Upper lobe of left lung (tissue), 6 donors: ENCODE measurements around the gene RALGDS. TPM values are rescaled to one million over a fixed set of nuclear protein-coding genes. Genes with fewer than 3 reads are reported as not detected.

Experiments
- ATAC-seq, 2 donors: fragments of 200-7000 bp; cut with Tn5 transposase; one replicate each; pipeline ENCODE4 v1.9.1; 2022; ENCODE audit warnings: mild to moderate bottlenecking in 2 of 2, moderate library complexity in 2 of 2; ENCODE audit not compliant: low FRiP score in 2 of 2
- DNase-seq, 2 donors: peaks; one replicate each; pipeline ENCODE4 v3.0.0-alpha.2; 2019 to 2020
- H3K27ac ChIP-seq, 4 donors: fragments of 200-600 bp; sonication (generic); one replicate each; pipeline ENCODE4 v1.5.1; 2016 to 2019
- H3K27me3 ChIP-seq, 4 donors: fragments of 200-600 bp; sonication (generic); one replicate each; pipeline ENCODE4 v1.5.1; 2017 to 2019
- H3K36me3 ChIP-seq, 4 donors: fragments of 200-600 bp; sonication (generic); one replicate each; pipeline ENCODE4 v1.5.1; 2016 to 2019
- H3K4me1 ChIP-seq, 4 donors: fragments of 200-600 bp; sonication (generic); one replicate each; pipeline ENCODE4 v1.5.1; 2018 to 2019
- H3K4me3 ChIP-seq, 4 donors: fragments of 200-600 bp; sonication (generic); one replicate each; pipeline ENCODE4 v1.5.1; 2017 to 2019; ENCODE audit warnings: mild to moderate bottlenecking in 2 of 4, moderate library complexity in 1 of 4
- H3K9me3 ChIP-seq, 4 donors: fragments of 200-600 bp; sonication (generic); one replicate each; pipeline ENCODE4 v1.5.1; 2018 to 2019
- CTCF ChIP-seq, 6 experiments: fragments of 450-650 bp in 4 of 6; fragments of 200-600 bp in 2 of 6; sonication (generic) in 2 of 6; IDR thresholded peaks; one replicate each; pipeline ENCODE4 v1.5.1; 2016 to 2019; ENCODE audit warnings: antibody characterized with exemption in 6 of 6
- EP300 ChIP-seq, 4 donors: sonication (generic); formaldehyde crosslinking; IDR thresholded peaks; one replicate each; pipeline ENCODE4 v1.5.1; 2017; ENCODE audit warnings: antibody characterized with exemption in 4 of 4, control low read depth in 2 of 4
- POLR2A ChIP-seq, 4 donors: fragments of 450-650 bp; IDR thresholded peaks; one replicate each; pipeline ENCODE4 v1.5.1; 2016 to 2017; ENCODE audit warnings: antibody characterized with exemption in 4 of 4, mild to moderate bottlenecking in 2 of 4
- POLR2AphosphoS5 ChIP-seq, 2 donors: sonication (generic); formaldehyde crosslinking; IDR thresholded peaks; one replicate each; pipeline ENCODE4 v1.5.1; 2017; ENCODE audit warnings: antibody characterized with exemption in 2 of 2
- WGBS, 2 donors: methylation state at CpG; one replicate each; pipeline ENCODE4 v1.1.5; 2017 to 2018; 5-methylcytosine and 5-hydroxymethylcytosine counted together
- total RNA-seq, 6 donors: library from RNA; depleted of rRNA in 4 of 6; stranded (reverse); fragments of >200 nt in 4 of 6; gene quantifications; one replicate each; pipeline versions ENCODE4 v1.1.0 to v1.2.1, GENCODE V29; 2016 to 2021
- donor health status: DM: no; HTN: no; CAD: no; lungs with moderate emphysema.
- donor health status: DM: no; HTN: yes; CAD: no; lungs with severe emphysema.

The RALGDS gene
- total RNA-seq, 6 donors from 2014 or later: 57.1 to 117 (median 88.9) TPM

- H3K4me3 ChIP-seq: no peak overlapping the region
- 93 to 95% methylated on average over 17 to 21 of the region's 24 CpGs for WGBS, 2 donors
- peaks cover 0 to 2% (median 0%) of the 10 kb centered on the region in 4 donors for H3K4me1 ChIP-seq
- ATAC-seq: no peak
- H3K36me3 ChIP-seq: peaks cover 15 to 91% (median 78%) of the 10 kb centered on the region in 4 donors
- no peak for TF ChIP-seq CTCF (IDR thresholded peaks at IDR 0.05)
- no peak for TF ChIP-seq POLR2A (IDR thresholded peaks at IDR 0.05)
- no peak for TF ChIP-seq POLR2AphosphoS5 (IDR thresholded peaks at IDR 0.05)
- no peak for TF ChIP-seq EP300 (IDR thresholded peaks at IDR 0.05)
- DNase-seq: no peak
- no peak overlapping the region for H3K27ac ChIP-seq
- H3K27me3 ChIP-seq: no peaks in the 10 kb centered on the region
- H3K9me3 ChIP-seq: no peaks in the 10 kb centered on the region
These were observed 66.7 kb downstream of the RALGDS start for GRCh38 chr9:133054194-133054890.

GRCh38 chr9:133051966-133052539 lies 69.0 kb downstream of the RALGDS start:
- DNase-seq (no peak), ATAC-seq (no peak)
- Histone ChIP-seq H3K27me3 (no peaks in the 10 kb centered on the region), H3K27ac (no peak overlapping the region), H3K36me3 (peaks cover 15 to 99% (median 81%) of the 10 kb centered on the region in 4 donors), H3K4me3 (no peak overlapping the region), H3K4me1 (no peaks in the 10 kb centered on the region), H3K9me3 (no peaks in the 10 kb centered on the region)
- TF ChIP-seq POLR2AphosphoS5 (IDR thresholded peaks at IDR 0.05) (no peak), CTCF (IDR thresholded peaks at IDR 0.05) (no peak), EP300 (IDR thresholded peaks at IDR 0.05) (no peak), POLR2A (IDR thresholded peaks at IDR 0.05) (no peak)
- 84 to 93% methylated on average over 8 to 9 of the region's 9 CpGs for whole genome bisulfite sequencing, 2 donors

- H3K36me3 ChIP-seq: peaks cover 15 to 99% (median 82%) of the 10 kb centered on the region in 4 donors
- H3K27me3 ChIP-seq: no peaks in the 10 kb centered on the region
- H3K9me3 ChIP-seq: no peaks in the 10 kb centered on the region
- DNase-seq: no peak
- H3K4me3 ChIP-seq: no peak overlapping the region
- ATAC-seq: no peak
- TF ChIP-seq CTCF (IDR thresholded peaks at IDR 0.05) (no peak), POLR2A (IDR thresholded peaks at IDR 0.05) (no peak), POLR2AphosphoS5 (IDR thresholded peaks at IDR 0.05) (no peak), EP300 (IDR thresholded peaks at IDR 0.05) (no peak)
- no peaks in the 10 kb centered on the region for H3K4me1 ChIP-seq
- 95 to 99% methylated on average over 16 to 17 of the region's 20 CpGs for WGBS, 2 donors
- no peak overlapping the region for H3K27ac ChIP-seq
These were observed 69.6 kb downstream of the RALGDS start for GRCh38 chr9:133051281-133051900.

- Histone ChIP-seq H3K4me3 (no peak overlapping the region), H3K27me3 (no peaks in the 10 kb centered on the region), H3K27ac (no peak overlapping the region), H3K4me1 (no peaks in the 10 kb centered on the region), H3K9me3 (no peaks in the 10 kb centered on the region), H3K36me3 (peaks cover 15 to 99% (median 81%) of the 10 kb centered on the region in 4 donors)
- ATAC-seq: no peak
- WGBS, 2 donors: 89 to 92% methylated on average over 10 of the region's 10 CpGs
- DNase-seq: no peak
- TF ChIP-seq POLR2A (IDR thresholded peaks at IDR 0.05): no peak
- no peak for TF ChIP-seq EP300 (IDR thresholded peaks at IDR 0.05)
- TF ChIP-seq CTCF (IDR thresholded peaks at IDR 0.05): no peak
- no peak for TF ChIP-seq POLR2AphosphoS5 (IDR thresholded peaks at IDR 0.05)
These were observed 70.3 kb downstream of the RALGDS start for GRCh38 chr9:133050781-133051180.
